Breast epithelium (tissue), 4 donors: ENCODE data around the gene RASD2. TPM values are rescaled to one million over a fixed set of nuclear protein-coding genes. Genes with fewer than 3 reads are reported as not detected.
A peak's percentile ranks its signal among the peaks of the same experiment; 100 is the strongest.

Experiments
- DNase-seq, 2 donors: peaks; one replicate each; pipeline ENCODE4 v3.0.0-alpha.2; 2019; ENCODE audit warnings: low spot score in 2 of 2
- H3K27ac ChIP-seq, 2 donors: fragments of 200-600 bp; sonication (generic) in 1 of 2; one replicate each; pipeline ENCODE4 v1.5.1; 2016 to 2019; ENCODE audit warnings: mild to moderate bottlenecking in 1 of 2
- H3K27me3 ChIP-seq, 2 donors: fragments of 200-600 bp; sonication (generic) in 1 of 2; one replicate each; pipeline versions ENCODE4 v1.5.1 to v1.6.0; 2017 to 2019; ENCODE audit warnings: control low read depth in 1 of 2, mild to moderate bottlenecking in 1 of 2
- H3K36me3 ChIP-seq: fragments of 200-600 bp; one replicate; pipeline ENCODE4 v1.5.1; 2019
- H3K4me1 ChIP-seq, 2 donors: fragments of 200-600 bp; sonication (generic); one replicate each; pipeline ENCODE4 v1.5.1; 2016 to 2019; ENCODE audit warnings: control low read depth in 1 of 2
- H3K4me3 ChIP-seq, 3 donors: fragments of 200-600 bp; sonication (generic); 1 replicate in 2 of 3; 2 replicates in 1 of 3; pipeline ENCODE4 v1.5.1; 2016 to 2019; ENCODE audit warnings: mild to moderate bottlenecking in 3 of 3, moderate library complexity in 2 of 3
- H3K9me3 ChIP-seq, 2 donors: fragments of 200-600 bp; sonication (generic) in 1 of 2; one replicate each; pipeline ENCODE4 v1.5.1; 2016 to 2019; ENCODE audit warnings: control low read depth in 1 of 2
- CTCF ChIP-seq, 3 donors: fragments of 450-650 bp; IDR thresholded peaks; one replicate each; pipeline ENCODE4 v1.5.1; 2016 to 2017; ENCODE audit warnings: antibody characterized with exemption in 3 of 3, mild to moderate bottlenecking in 3 of 3, moderate library complexity in 3 of 3
- POLR2A ChIP-seq: fragments of 450-650 bp; IDR thresholded peaks from one replicate; pipeline ENCODE4 v1.6.1; 2016; ENCODE audit warnings: antibody characterized with exemption, mild to moderate bottlenecking, moderate library complexity
- POLR2AphosphoS5 ChIP-seq, 3 donors: sonication (generic); formaldehyde crosslinking; IDR thresholded peaks; one replicate each; pipeline ENCODE4 v1.6.1; 2017; ENCODE audit warnings: antibody characterized with exemption in 3 of 3
- intact Hi-C: fragments of 100-400 bp; cut with DNase I; formaldehyde crosslinking; loops from one replicate; pipeline ENCODE4 v1.15.1; 2023; ENCODE audit warnings: low total_unique reads
- total RNA-seq, 3 donors: library from RNA; depleted of rRNA; stranded (reverse); fragments of >200 nt; gene quantifications; one replicate each; pipeline ENCODE4 v1.1.0, GENCODE V29; 2016

RASD2 gene
- total RNA-seq, 3 donors from 2014 or later = 0.16 to 1.3 (median 0.88) TPM

GRCh38 chr22:35600476-35600875 lies 59.8 kb downstream of the RASD2 start:
- no peak for DNase-seq
- TF ChIP-seq CTCF (IDR thresholded peaks at IDR 0.05) (no peak), POLR2AphosphoS5 (IDR thresholded peaks at IDR 0.05) (no peak), POLR2A (no peak)
- Histone ChIP-seq H3K27ac (no peak overlapping the region), H3K9me3 (no peaks in the 10 kb centered on the region), H3K4me1 (no peaks in the 10 kb centered on the region), H3K36me3 (no peaks in the 10 kb centered on the region), H3K27me3 (no peaks in the 10 kb centered on the region), H3K4me3 (no peak overlapping the region)
- intact Hi-C loops = no loop called here

GRCh38 chr22:35601013-35601580 lies 60.5 kb downstream of the RASD2 start:
- H3K4me3 ChIP-seq = no peak overlapping the region
- H3K27me3 ChIP-seq = no peaks in the 10 kb centered on the region
- H3K4me1 ChIP-seq = no peaks in the 10 kb centered on the region
- no peak for TF ChIP-seq POLR2A
- TF ChIP-seq POLR2AphosphoS5 (IDR thresholded peaks at IDR 0.05) = no peak
- TF ChIP-seq CTCF (IDR thresholded peaks at IDR 0.05) = no peak
- H3K36me3 ChIP-seq = no peaks in the 10 kb centered on the region
- no peak overlapping the region for H3K27ac ChIP-seq
- no peak for DNase-seq
- intact Hi-C loops = no loop called here
- no peaks in the 10 kb centered on the region for H3K9me3 ChIP-seq

- no peak overlapping the region for H3K4me3 ChIP-seq
- H3K27me3 ChIP-seq = no peaks in the 10 kb centered on the region
- H3K9me3 ChIP-seq = no peaks in the 10 kb centered on the region
- peak in 1 of 2 donors; percentile 50 for DNase-seq
- no peak for TF ChIP-seq CTCF (IDR thresholded peaks at IDR 0.05)
- TF ChIP-seq POLR2AphosphoS5 (IDR thresholded peaks at IDR 0.05) = no peak
- intact Hi-C loops = no loop called here
- no peaks in the 10 kb centered on the region for H3K4me1 ChIP-seq
- H3K36me3 ChIP-seq = no peaks in the 10 kb centered on the region
- no peak overlapping the region for H3K27ac ChIP-seq
These were observed 61.3 kb downstream of the RASD2 start for GRCh38 chr22:35601743-35602615.

Other genes starting within 250 kb of the RASD2 start
- 100 to 1,000 TPM in 2 of 3 donors, 10 to 100 TPM in 1; 85.6 to 106 (median 105) TPM for gene TOM1, start 240.9 kb upstream of the RASD2 start, total RNA-seq
- gene HMOX1, start 159.7 kb upstream of the RASD2 start, total RNA-seq = 10 to 100 TPM; 11.5 to 38.6 (median 21.3) TPM
- gene MCM5, start 140.7 kb upstream of the RASD2 start, total RNA-seq = 10 to 100 TPM; 16.4 to 23.3 (median 16.8) TPM
- gene MB, start 76.5 kb downstream of the RASD2 start, total RNA-seq = 10 to 100 TPM in 1 of 3 donors, 1 to 10 TPM in 1, under 1 TPM in 1; 0.48 to 13.1 (median 10.0) TPM
- 10 to 100 TPM; 21.2 to 59.7 (median 25.6) TPM for gene APOL6, start 107.6 kb downstream of the RASD2 start, total RNA-seq
- gene APOL5, start 177.0 kb downstream of the RASD2 start, total RNA-seq = not detected